NCI-H69 (cell line): ENCODE results near the gene SLC9A5.

Experiments
- DNase-seq: peaks from one replicate; lab custom pipeline; 2025; lab: John Stamatoyannopoulos, UW

Gene SLC9A5

DNA sequence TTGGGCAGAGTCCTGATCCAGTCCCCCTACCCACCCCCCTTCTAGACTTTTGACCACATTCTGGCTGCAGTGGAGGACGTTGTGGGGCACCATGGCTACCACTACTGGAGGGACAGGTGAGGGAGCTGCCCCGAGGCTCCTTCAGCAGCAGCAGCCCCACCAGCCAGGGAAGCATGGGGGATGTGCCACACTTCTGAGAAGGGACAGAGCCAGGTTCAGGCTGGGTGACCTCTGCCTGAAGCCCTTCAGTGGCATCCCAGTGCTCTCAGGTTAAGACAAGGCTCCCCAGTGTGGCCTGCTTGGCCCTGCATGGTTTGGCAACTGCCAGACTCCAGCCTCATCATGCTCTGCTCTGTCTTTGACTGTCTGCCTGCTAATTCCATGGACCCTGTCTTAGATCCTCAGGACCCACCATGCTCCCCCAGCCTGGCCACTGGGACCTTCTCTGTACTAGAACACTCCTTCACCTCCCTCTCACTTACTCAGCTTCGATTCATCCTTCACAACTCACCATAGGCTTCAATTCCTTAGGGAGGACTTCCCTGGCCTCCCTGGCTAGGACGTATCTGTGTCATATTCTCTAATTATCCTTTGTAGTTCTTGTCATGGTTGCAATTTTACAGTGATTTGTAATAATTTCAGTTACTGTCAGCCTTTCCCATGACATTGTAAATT lies 8.8 kb downstream of the SLC9A5 start:
- no peak for DNase-seq

GRCh38 chr16:67258161-67258835 lies 9.5 kb downstream of the SLC9A5 start:
- no peak for DNase-seq

DNA sequence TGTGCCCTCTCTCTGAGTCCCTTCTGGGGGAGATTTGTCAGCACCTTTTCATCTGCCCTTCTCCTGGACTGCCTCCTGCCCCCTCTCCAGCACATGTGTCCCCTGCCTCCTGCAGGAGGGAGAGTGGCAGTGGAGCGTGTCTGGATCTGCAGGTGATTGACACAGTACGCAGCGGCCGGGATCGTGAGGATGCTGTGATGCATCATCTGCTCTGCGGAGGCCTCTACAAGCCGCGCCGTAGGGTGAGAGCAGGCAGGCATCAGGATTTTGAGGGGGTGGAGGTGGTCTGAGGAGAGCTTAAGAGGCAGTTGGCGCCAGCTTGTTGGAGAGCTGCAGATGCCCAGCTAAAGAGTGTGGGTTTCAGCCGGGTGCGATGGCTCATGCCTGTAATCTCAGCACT lies 10.9 kb downstream of the SLC9A5 start:
- no peak for DNase-seq

- peak; percentile 51 for DNase-seq
These were observed 11.8 kb downstream of the SLC9A5 start for GRCh38 chr16:67260426-67261063.

DNA sequence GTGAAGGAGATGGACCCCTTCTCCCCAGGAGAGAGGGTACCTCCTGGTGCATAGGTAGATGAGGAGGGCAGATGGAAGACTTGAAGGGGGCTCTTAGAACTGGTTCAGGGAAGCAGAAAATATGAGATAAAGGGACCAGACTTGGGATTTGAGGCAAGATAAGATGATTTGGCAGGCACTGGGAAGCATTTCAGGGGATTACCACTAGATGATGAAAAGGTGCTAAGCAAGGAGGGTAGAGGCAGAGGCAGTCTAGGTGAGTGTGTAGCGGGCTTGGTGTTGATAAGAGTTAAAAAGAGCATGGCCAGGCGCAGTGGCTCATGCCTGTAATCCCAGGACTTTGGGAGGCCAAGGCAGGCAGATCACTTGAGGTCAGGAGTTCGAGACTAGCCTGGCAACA lies 14.4 kb downstream of the SLC9A5 start:
- no peak for DNase-seq

GRCh38 chr16:67264277-67264676 lies 15.5 kb downstream of the SLC9A5 start:
- DNase-seq: no peak

DNA sequence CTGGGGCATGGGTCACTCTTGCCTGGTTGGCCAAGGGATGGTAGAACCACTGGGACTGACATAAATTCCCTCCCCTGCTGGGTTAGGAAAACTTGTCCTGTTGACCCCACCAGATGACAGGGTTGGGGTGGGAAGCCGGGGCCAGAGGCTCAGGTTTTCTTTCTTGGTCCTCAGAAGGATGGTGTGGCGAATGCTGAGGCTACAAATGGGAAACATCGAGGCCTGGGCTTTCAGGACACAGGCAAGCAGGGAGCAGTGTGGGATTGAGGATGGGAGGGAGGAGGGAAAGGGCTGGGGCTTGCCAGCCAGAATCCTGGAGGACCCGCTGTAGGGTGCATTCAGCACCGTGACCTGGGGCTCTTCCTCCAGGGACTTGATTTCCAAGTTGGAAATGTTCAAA lies 16.1 kb downstream of the SLC9A5 start:
- no peak for DNase-seq

DNA sequence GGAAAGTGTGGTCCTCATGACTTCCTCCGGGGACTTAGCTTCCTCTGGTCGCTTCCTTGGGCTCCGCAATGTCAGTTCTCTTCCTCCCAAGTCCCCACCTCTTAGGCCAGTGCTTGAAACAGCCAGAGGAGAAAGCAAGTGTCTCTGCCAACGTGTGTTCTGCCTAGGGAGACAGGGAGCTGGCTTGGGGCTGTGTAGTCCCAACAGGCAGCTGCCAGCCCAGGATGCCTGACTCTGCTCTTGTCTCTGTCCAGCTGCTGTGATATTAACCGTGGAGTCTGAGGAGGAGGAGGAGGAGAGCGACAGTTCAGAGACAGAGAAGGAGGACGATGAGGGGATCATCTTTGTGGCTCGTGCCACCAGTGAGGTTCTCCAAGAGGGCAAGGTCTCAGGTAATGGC lies 17.1 kb downstream of the SLC9A5 start:
- DNase-seq: no peak

GRCh38 chr16:67268136-67268579 lies 19.4 kb downstream of the SLC9A5 start:
- DNase-seq: no peak

DNA sequence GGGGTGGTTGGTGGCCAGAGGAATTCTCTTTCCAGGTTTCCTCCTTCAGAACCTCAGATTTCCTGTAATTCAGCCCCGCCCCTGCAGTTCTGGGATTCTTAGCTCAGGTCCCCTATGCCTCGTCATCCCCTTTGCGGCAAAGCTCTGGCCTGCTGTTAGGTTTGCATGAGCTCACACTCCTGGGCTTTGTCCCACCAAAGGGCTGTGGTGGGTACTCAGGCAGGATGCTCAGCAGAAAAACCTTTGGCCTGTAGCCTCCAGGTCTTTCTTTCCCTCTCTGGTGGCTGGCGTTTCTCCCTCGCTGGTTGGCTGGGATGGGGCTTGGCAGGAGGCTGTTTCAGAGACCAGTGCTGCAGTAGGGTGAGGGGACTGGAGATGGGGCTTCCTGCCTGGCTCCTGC lies 21.0 kb downstream of the SLC9A5 start:
- no peak for DNase-seq

DNA sequence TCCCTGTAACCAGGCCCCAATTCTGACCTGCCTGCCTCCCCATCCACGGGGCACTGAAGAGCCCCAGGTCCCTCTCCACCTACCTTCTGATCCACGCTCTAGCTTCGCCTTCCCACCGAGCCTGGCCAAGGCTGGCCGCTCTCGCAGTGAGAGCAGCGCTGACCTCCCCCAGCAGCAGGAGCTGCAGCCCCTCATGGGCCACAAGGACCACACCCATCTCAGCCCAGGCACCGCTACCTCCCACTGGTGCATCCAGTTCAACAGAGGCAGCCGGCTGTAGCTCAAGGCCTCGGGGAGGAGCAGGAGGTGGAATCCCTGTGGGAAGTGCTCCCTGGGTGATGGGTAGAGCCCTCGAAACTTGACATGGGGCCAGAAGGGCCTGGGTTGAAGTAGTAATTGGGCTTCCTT lies 22.2 kb downstream of the SLC9A5 start:
- no peak for DNase-seq

DNA sequence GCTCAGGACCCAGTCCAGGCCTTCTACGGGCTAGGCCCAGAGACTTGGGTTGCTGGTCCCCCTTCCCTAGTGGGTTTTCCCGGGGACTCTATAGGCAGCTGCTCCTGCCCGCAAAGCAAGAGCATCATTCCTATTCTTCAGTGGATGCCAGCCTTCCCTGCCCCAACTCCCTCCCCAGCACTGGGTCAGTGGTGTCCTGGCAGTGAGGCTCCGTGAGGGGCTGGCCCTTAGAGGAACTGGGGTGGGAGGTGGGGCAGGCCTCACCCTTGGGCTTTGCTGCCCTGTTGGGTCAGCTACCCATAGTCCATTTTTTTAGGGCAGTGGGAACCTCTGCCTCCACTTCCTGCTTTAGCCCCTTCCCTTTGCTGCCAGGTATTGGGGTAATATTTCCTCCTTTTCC lies 22.7 kb downstream of the SLC9A5 start:
- no peak for DNase-seq

DNA sequence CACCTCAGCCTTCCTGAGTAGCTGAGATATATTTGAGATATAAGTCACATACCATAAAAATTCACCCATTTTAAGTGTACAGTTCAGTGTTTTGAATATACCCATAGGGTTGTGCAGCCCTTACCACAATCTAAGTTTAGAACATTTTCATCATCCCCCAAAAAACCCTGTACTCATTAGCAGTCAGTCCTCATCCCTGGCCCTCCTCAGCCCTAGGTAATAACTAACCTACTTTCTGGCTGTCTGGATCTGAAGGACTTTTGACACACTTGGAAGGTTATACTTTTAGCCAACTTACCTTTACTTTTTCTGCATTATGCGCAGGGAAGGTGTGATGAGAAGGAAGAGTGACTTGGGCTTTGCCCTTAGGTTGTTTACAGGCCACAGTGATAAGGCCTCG lies 26.5 kb downstream of the SLC9A5 start:
- no peak for DNase-seq

- DNase-seq: no peak
These were observed 28.7 kb downstream of the SLC9A5 start for GRCh38 chr16:67277294-67277998.

DNA sequence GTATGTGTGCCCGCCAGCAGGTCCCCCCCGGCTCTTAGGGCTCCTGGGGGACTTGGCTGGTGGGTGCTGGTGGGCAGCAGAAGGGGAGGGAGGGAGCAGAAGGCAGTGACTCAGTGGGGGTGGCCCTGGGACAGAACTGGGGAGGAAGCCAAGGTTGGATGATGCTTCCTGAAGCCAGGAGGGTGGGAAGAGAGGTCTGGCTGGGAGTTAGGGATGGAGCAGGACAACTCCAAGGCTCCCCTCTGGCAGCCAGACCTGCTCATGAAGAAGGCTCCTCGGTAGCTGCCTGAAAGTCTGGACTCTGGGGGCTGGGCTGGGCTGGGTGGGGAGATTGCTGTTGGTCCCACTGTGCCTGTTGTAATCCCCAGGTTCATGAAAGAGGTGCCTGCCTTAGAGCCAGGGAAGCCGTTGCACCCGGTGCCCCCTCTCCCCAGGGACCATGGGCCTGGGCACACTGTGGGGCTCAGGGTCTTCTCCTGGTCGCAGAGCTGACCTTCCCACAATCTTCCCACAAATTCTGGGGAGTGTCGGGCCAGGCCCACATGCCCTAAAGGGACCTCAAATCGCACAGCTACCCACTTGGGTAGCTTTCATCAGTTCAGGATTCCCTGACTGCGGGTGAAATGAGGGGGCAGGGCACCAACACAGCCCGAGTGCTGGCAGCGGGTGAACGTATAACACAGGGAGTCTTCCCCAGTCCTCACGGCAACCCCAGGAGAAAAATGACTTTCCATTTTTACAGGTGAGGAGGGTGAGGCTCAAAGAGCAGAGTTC lies 29.4 kb downstream of the SLC9A5 start:
- peak; percentile 37 for DNase-seq

GRCh38 chr16:67278773-67279295 lies 30.1 kb downstream of the SLC9A5 start:
- DNase-seq: peak; percentile 74

DNA sequence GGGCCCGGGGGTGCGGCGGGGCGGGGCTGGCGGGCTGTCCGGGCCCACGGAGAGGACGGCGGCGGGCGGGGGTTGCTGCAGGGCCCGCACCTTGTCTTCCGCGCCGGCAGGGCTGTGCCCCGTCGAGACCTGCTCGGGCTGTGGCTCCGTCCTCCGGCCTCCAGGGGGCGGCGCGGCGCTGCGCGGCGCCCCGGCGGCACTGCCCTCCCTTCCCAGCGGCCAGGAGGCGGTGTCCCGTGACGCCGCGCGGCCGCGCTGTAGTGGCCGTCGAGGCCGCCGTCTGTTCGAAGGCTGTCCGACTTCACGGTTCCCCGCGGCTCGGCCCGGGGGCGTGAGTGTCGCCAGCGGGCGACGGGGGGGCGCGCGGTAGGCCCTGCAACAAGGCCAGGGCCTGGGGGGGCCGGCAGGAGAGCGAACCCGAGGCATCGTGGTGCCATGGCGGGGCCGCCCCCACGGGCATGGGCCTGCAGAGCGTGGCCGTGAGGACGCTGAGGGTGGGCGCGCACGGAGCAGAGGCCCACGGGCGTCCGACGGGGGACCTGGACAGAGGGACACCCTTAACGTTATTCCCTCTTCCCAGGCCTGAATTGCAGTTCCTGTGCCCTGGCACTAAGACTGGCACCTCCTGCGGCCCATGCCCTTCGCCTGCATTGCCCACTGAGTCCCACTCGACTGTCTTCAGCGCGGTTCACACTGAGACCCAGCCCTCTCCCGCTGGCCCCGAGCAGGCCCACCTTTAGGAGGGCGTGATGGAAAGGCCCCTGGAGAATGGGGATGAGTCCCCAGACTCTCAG lies 30.7 kb downstream of the SLC9A5 start, which contains the start of gene PLEKHG4:
PLEKHG4 (plus strand) TSS at position 237 of the 794 bp plus-strand sequence; CDS start at position 750, 513 bp downstream.
- peak; percentile 82 for DNase-seq

DNA sequence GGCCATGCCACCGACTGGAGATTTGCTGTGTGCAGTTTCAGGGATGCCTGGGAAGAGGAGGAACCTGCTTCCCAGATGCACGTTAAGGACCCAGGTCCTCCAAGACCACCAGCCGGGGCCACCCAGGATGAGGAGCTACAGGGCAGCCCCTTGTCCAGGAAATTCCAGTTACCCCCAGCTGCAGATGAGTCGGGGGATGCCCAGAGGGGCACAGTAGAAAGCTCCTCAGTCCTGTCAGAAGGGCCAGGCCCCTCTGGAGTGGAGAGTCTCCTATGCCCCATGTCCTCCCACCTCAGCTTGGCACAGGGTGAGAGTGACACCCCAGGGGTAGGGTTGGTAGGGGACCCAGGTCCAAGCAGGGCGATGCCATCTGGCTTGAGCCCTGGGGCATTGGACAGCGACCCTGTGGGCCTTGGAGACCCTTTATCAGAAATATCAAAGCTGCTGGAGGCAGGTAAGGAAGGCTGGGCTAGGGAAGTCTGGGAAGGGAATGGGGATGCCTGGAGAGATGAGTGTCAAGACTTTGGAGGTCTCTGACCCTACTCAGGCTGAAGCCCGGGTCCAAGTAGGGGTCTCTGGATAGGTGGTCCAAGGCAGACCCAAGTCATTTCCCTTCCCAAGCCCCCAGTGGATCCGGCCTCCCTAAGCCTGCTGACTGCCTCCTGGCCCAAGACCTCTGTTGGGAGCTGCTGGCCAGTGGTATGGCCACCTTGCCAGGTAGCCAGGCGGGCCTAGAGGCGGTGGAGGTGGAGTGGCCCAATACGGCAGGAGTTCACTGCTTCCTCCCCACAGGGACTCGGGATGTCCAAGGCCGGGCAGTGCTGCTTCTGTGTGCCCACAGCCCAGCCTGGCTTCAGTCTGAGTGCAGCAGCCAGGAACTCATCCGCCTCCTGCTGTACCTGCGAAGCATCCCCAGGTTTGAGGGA lies 31.6 kb downstream of the SLC9A5 start:
- no peak for DNase-seq
